Central memory CD8-positive, alpha-beta T cell (primary cell): ENCODE results near the gene NAT16.

Experiments used
- ATAC-seq: fragments of 150-1000 bp; cut with Tn5 transposase; replicated peaks from 2 replicates; pipeline ENCODE4 v1.10.0; 2022; ENCODE audit warnings: mild to moderate bottlenecking, moderate FRiP score, moderate number of reproducible peaks; ENCODE audit not compliant: poor library complexity, severe bottlenecking; ENCODE audit errors: extremely low read depth
- DNase-seq, 2 donors: peaks; one replicate each; pipeline ENCODE4 v3.0.0; 2021; ENCODE audit warnings: low spot score in 2 of 2
- H3K27ac Mint-ChIP-seq: one replicate; pipeline ENCODE4 v1.8.0; 2022; ENCODE audit warnings: low read depth, mild to moderate bottlenecking, moderate library complexity, mixed read lengths
- H3K27me3 Mint-ChIP-seq: one replicate; pipeline ENCODE4 v1.8.0; 2022; ENCODE audit warnings: mixed read lengths
- H3K36me3 Mint-ChIP-seq: one replicate; pipeline ENCODE4 v1.8.0; 2022; ENCODE audit warnings: mild to moderate bottlenecking, moderate library complexity, mixed read lengths; ENCODE audit not compliant: insufficient read depth
- H3K4me1 Mint-ChIP-seq: one replicate; pipeline ENCODE4 v1.8.0; 2022; ENCODE audit warnings: mixed read lengths
- H3K4me3 Mint-ChIP-seq: one replicate; pipeline ENCODE4 v1.8.0; 2022; ENCODE audit warnings: mild to moderate bottlenecking, moderate library complexity, mixed read lengths
- H3K9me3 Mint-ChIP-seq: one replicate; pipeline ENCODE4 v1.8.0; 2022; ENCODE audit warnings: mixed read lengths

NAT16 gene

GRCh38 chr7:101180130-101180755 is at the start of gene NAT16:
NAT16 (minus strand) TSS chr7:101180293; CDS start chr7:101174807, 5,486 bp downstream.
- H3K27me3 Mint-ChIP-seq, result peaks cover 82% of the 10 kb centered on the region
- no peaks in the 10 kb centered on the region for H3K36me3 Mint-ChIP-seq
- ATAC-seq (no peak), DNase-seq (no peak)
- H3K27ac Mint-ChIP-seq, result no peak within 1 kb of the TSS
- H3K4me3 Mint-ChIP-seq, result peak within 1 kb of the TSS; percentile 20
- H3K9me3 Mint-ChIP-seq, result no peaks in the 10 kb centered on the region
- peaks cover 18% of the 10 kb centered on the region for H3K4me1 Mint-ChIP-seq

DNA sequence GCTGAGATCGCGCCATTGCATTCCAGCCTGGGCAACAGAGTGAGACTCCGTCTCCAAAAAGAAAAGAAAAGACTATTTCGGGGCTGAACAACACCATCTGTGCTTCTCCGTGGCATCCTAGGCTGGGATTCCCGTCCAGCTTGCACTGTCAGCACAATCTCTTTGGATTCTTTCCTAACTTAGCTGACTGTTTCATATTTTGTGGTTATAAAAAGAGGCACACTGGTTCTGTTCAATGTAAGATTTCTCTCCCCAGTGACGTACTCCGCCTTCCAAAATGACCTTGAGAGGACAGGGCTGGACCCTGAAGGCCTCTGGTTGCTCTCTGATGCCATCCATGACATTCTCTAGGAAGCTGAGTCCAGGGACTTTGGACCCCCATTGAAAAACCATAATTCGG is 46.6 kb upstream of the NAT16 start:
- H3K9me3 Mint-ChIP-seq, result no peaks in the 10 kb centered on the region
- no peak overlapping the region for H3K27ac Mint-ChIP-seq
- ATAC-seq, result no peak
- peaks cover 14% of the 10 kb centered on the region for H3K4me1 Mint-ChIP-seq
- no peak overlapping the region for H3K4me3 Mint-ChIP-seq
- no peak for DNase-seq
- peaks cover 40% of the 10 kb centered on the region for H3K36me3 Mint-ChIP-seq
- H3K27me3 Mint-ChIP-seq, result no peaks in the 10 kb centered on the region

GRCh38 chr7:101225650-101226049 is 45.6 kb upstream of the NAT16 start:
- no peaks in the 10 kb centered on the region for H3K27me3 Mint-ChIP-seq
- ATAC-seq (no peak), DNase-seq (no peak)
- no peak overlapping the region for H3K27ac Mint-ChIP-seq
- no peaks in the 10 kb centered on the region for H3K9me3 Mint-ChIP-seq
- peaks cover 39% of the 10 kb centered on the region for H3K36me3 Mint-ChIP-seq
- peaks cover 15% of the 10 kb centered on the region for H3K4me1 Mint-ChIP-seq
- H3K4me3 Mint-ChIP-seq, result no peak overlapping the region

- ATAC-seq (no peak), DNase-seq (no peak)
- Mint-ChIP-seq H3K27me3 (no peaks in the 10 kb centered on the region), H3K4me3 (no peak overlapping the region), H3K4me1 (peaks cover 25% of the 10 kb centered on the region), H3K27ac (no peak overlapping the region), H3K36me3 (peaks cover 35% of the 10 kb centered on the region), H3K9me3 (no peaks in the 10 kb centered on the region)
Measured at GRCh38 chr7:101223528-101223927, 43.4 kb upstream of the NAT16 start.

GRCh38 chr7:101222275-101222830 is 42.3 kb upstream of the NAT16 start:
- Mint-ChIP-seq H3K27ac (peak overlapping the region; percentile 78), H3K27me3 (no peaks in the 10 kb centered on the region), H3K9me3 (no peaks in the 10 kb centered on the region), H3K4me1 (peaks cover 34% of the 10 kb centered on the region), H3K36me3 (peaks cover 38% of the 10 kb centered on the region), H3K4me3 (no peak overlapping the region)
- ATAC-seq, result no peak
- no peak for DNase-seq

- Mint-ChIP-seq H3K27ac (no peak overlapping the region), H3K36me3 (peaks cover 30% of the 10 kb centered on the region), H3K4me3 (no peak overlapping the region), H3K4me1 (peaks cover 50% of the 10 kb centered on the region), H3K27me3 (no peaks in the 10 kb centered on the region), H3K9me3 (no peaks in the 10 kb centered on the region)
- DNase-seq, result no peak
- no peak for ATAC-seq
Measured at GRCh38 chr7:101220295-101220694, 40.2 kb upstream of the NAT16 start.

DNA sequence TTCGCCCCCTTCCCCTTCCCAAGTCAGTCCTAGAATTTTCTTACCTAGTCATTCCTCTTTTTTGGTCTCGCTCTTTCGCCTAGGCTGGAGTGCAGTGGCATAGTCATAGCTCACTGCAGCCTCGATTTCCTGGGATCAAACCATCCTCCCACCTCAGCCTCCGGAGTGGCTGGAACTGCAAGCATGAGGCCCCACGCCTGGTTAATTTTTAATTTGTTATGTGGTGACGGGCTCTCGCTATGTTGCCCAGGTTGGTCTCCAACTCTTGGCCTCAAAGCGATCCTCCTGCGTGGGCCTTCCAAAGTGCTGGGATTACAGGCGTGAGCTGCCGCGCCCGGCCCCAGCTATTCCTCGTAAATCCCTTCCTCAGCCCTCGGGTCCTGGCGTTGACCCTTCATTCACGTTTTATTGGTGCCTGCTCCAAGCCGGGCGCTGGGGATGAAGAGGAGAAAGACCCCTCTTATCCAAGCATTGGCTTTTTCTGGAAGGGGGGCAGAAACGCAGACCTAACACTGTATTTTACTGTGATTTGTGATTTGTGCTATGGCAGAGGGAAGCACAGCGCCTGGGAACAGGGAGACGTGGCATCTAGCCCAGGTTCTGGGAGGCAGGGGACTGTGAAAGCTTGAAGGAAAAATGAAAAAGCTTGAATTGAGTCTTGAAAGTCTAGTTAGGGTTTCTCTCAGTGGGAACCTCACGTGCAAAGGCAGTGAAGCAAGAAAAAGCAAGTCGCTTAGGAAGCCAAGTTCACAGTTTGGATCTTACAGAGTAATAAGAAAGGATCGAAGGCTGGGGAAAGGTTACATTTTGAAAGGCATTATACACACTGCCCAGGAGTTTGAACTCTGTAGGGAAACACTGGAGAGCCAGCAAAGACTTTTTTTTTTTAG is 38.4 kb upstream of the NAT16 start:
- peaks cover 50% of the 10 kb centered on the region for H3K4me1 Mint-ChIP-seq
- H3K9me3 Mint-ChIP-seq, result no peaks in the 10 kb centered on the region
- DNase-seq (no peak), ATAC-seq (no peak)
- peaks cover 20% of the 10 kb centered on the region for H3K36me3 Mint-ChIP-seq
- H3K4me3 Mint-ChIP-seq, result peak overlapping the region; percentile 95
- H3K27me3 Mint-ChIP-seq, result no peaks in the 10 kb centered on the region
- peak overlapping the region; percentile 97 for H3K27ac Mint-ChIP-seq

DNA sequence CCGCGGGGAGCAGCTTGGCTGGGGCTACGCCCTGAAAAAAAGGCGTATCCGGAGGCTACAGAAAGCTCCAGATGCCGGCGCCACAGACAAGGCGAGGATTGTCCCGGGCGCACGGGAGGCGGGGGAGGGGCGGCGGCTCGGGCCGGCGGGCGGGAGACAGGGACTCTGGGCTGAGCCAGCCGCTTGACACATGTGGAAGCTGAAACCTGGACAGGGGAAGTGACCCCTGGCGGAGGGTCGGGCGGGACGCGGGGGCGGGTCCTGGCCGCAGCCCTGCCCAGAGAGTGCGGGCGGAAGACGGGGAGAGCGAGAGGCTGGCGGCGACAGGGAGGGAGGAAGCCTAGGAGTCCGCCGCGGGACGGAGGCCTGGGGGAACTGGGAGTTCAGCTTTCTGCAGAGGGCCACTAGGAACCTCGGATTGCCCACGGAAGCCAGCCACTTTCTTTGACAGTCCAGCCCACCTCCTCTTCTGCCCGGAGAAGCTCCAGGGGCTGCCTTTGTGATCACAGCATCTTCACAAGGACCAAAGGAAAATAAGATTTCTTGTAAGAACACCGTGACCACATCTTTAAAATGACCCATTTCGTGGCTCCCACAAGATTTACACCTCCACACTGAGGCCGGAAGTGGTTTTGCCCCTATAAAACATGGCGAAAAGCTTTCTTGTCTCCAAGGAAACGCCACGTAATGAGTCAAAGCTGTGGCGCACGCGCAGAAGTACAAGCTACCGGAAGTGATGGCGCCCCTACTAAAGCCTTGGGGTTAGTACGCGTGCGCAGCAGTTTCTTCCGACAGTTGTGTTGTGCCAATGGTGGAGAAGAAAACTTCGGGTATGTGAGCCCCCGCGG is 37.5 kb upstream of the NAT16 start, which contains the start of the genes PLOD3 and ZNHIT1:
Gene PLOD3 (minus strand): TSS at position 194 of the 848 bp plus-strand sequence. CDS start 307 bp downstream, outside the sequence.
Gene ZNHIT1 (plus strand): TSS at position 778 of the 848 bp plus-strand sequence. CDS start 31 bp downstream, at position 809.
- peak within 1 kb of the TSS; percentile 97 for H3K27ac Mint-ChIP-seq
- no peaks in the 10 kb centered on the region for H3K9me3 Mint-ChIP-seq
- H3K4me3 Mint-ChIP-seq, result peak within 1 kb of the TSS; percentile 95
- ATAC-seq (peak; percentile 83), DNase-seq (peak; percentile 88 to 93)
- H3K27me3 Mint-ChIP-seq, result no peaks in the 10 kb centered on the region
- peaks cover 14% of the 10 kb centered on the region for H3K36me3 Mint-ChIP-seq
- peaks cover 50% of the 10 kb centered on the region for H3K4me1 Mint-ChIP-seq

DNA sequence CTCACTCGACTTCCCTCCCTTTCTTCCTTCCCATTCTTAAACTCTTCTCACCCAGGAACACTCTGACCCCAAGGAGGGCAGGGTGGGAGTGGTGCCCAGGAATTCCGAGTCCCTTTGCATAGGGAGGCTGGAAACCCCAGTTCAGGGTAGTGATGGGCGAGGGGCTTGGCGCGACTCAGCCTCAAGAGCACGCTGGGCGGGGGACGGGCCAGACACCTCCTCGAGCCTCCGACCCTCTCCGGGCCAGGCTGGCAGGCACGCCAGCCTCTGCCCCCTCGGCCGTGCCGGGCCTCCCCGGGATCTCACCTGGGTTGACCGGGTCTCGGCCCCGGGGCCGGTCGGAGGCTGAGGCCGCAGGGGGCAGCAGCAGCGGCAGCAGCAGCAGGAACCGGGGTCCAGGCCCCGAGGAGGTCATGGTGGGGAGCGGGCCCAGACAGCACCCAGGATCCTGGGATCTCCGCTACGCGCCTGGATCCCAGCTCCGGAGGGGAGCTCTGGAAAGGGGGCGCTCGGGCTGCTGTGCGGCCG is 36.8 kb upstream of the NAT16 start:
- Mint-ChIP-seq H3K4me1 (peaks cover 45% of the 10 kb centered on the region), H3K27ac (peak overlapping the region; percentile 62), H3K27me3 (no peaks in the 10 kb centered on the region), H3K36me3 (peaks cover 14% of the 10 kb centered on the region), H3K4me3 (peak overlapping the region; percentile 95), H3K9me3 (no peaks in the 10 kb centered on the region)
- no peak for DNase-seq
- no peak for ATAC-seq

DNA sequence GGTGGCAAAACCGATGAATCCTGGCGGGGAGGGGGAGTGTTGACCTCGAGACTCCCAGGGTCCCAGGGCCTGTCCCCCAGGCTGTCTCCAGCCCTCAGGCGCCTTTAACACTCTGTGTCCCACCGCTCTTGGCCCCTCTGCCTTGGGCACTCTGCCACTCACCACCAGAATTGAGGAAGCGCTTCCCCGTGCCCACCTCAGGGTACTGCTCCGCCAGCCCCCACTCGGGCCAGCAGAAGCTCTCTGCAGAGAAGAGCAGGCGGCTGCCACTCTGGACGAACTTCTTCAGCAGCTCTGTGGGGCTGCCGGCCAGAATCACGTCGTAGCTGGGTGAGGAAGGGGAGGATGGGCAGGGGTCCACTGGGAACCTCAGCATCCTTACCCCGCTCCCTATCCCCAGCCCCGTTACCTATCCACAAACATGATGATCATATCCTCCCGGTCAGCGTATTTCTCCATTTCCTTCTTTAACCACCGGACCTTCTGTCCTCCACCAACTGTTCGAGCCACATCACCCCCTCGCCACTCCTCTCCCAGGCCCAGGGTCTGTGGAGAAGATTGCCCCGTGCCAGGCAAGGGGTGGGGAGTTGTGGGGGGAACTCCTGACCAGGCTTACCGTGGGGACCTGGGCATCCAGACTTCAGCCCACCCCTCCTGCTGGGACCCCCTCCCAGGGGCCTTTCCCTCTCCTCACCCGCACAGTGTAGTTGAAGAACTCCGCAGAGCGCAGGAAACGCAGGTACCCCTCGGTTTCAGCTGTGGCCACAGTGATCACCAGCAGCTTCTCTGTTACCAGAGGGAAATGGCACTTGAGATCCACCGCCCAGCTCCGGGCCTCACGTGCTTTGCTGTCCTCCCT is 36.1 kb upstream of the NAT16 start:
- peak overlapping the region; percentile 95 for H3K4me3 Mint-ChIP-seq
- no peaks in the 10 kb centered on the region for H3K9me3 Mint-ChIP-seq
- peaks cover 14% of the 10 kb centered on the region for H3K36me3 Mint-ChIP-seq
- H3K4me1 Mint-ChIP-seq, result peaks cover 39% of the 10 kb centered on the region
- no peak for DNase-seq
- no peaks in the 10 kb centered on the region for H3K27me3 Mint-ChIP-seq
- H3K27ac Mint-ChIP-seq, result peak overlapping the region; percentile 62
- ATAC-seq, result no peak

GRCh38 chr7:101212014-101212413 is 31.9 kb upstream of the NAT16 start:
- Mint-ChIP-seq H3K4me3 (no peak overlapping the region), H3K27me3 (no peaks in the 10 kb centered on the region), H3K9me3 (no peaks in the 10 kb centered on the region), H3K36me3 (peaks cover 4% of the 10 kb centered on the region), H3K27ac (no peak overlapping the region), H3K4me1 (peaks cover 16% of the 10 kb centered on the region)
- ATAC-seq (no peak), DNase-seq (no peak)
